GM13977 (cell line): ENCODE measurements around the gene MED9.
A peak's percentile ranks its signal among the peaks of the same experiment; 100 is the strongest.

Experiments
- DNase-seq: peaks from one replicate; pipeline ENCODE4 v3.0.0; 2012; ENCODE audit warnings: low spot score
- CTCF ChIP-seq: IDR thresholded peaks from 2 replicates; pipeline ENCODE4 v1.5.1; 2012; ENCODE audit warnings: mild to moderate bottlenecking, control low read depth; ENCODE audit not compliant: insufficient read depth; ENCODE audit errors: extremely low read depth, missing control alignments
- in situ Hi-C: fragments of 300-500 bp; cut with MboI; formaldehyde crosslinking; loops from one replicate; pipeline ENCODE4 v1.12.0; 2022; ENCODE audit warnings: low sequenced_read_pairs, low pct_unique_long_range_greater_than_20kb, mixed read lengths, inconsistent platforms; ENCODE audit not compliant: unreplicated experiment

MED9 gene

GRCh38 chr17:17437461-17437860 lies 39.3 kb upstream of the MED9 start:
- no peak for DNase-seq
- in situ Hi-C loops, result no loop called here
- TF ChIP-seq CTCF, result no peak

- no peak for TF ChIP-seq CTCF
- DNase-seq, result no peak
- in situ Hi-C loops, result no loop called here
Measured at GRCh38 chr17:17437893-17438292, 38.9 kb upstream of the MED9 start.

- TF ChIP-seq CTCF, result peak; percentile 72
- DNase-seq, result peak; percentile 81
Measured at GRCh38 chr17:17440010-17440843, 36.6 kb upstream of the MED9 start.

GRCh38 chr17:17440938-17441675 lies 35.7 kb upstream of the MED9 start:
- no peak for TF ChIP-seq CTCF
- in situ Hi-C loops, result no loop called here
- DNase-seq, result no peak

More at GRCh38 chr17:17440010-17440843, 36.6 kb upstream of the MED9 start:
- in situ Hi-C loops, result no loop called here

- TF ChIP-seq CTCF, result no peak
- in situ Hi-C loops, result no loop called here
- no peak for DNase-seq
Measured at GRCh38 chr17:17443173-17443572, 33.6 kb upstream of the MED9 start.

- in situ Hi-C loops, result no loop called here
- DNase-seq, result no peak
- TF ChIP-seq CTCF, result no peak
Measured at GRCh38 chr17:17445296-17445924, 31.4 kb upstream of the MED9 start.
